GM18519 (cell line): Measurements from ENCODE around the gene PCCA.
"Not testable (repeated sequence)": the region's sequence is repeated elsewhere in the genome, so short reads cannot be mapped to it uniquely, and the experiment has no call there.

ENCODE experiments used
- ATAC-seq: cut with Tn5 transposase; IDR thresholded peaks from one replicate; pipeline ENCODE4 v1.9.1; 2021; ENCODE audit warnings: mild to moderate bottlenecking, moderate library complexity; ENCODE audit not compliant: unreplicated experiment, low FRiP score

PCCA gene

DNA sequence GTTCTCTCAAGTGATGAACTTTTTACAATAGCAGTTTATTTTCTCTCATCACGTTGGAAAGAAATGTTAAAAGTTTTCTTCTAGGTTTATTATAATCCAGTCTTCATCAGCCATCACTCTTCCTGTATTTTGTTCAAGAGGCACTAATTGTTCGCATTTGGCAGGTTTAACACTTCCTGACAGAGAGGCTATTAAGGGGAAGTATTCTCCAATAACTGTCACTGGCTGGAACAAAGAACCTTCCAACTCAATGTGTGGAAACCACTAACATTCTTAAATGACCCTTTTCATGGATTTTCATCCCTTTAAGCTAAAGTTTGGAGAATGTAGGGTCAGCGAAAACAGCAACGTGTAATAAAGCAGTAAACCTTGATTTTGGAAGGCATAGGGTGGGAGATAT, 145.1 kb downstream of the PCCA start:
- no peak for ATAC-seq

DNA sequence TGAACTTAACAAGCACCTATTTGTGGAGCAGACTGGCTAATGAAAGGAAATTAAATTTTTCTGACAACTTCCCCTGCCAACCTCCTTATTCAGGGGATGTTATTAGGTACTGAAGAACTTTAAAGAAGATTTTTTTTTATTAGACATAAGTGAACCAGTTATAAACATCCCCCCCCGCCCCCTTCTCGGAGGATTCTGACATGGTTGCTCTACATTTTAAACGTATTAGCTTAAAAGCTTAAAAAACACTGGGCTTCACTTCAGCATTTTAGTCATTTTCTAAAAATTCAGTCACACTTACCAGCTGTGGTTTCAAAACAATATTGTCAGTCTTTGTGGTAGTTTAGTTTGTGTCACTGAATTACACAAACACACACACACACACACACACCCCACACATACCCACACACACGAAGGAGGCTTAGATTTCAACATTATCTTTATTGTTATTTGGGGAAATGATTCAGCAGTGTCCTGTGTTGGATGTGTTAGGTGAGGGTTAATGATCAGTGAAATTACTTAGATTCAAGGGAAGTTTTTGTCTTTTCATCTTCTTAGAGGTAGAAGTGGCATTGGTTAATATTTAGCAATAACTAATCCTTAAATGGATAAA, 145.7 kb downstream of the PCCA start:
- ATAC-seq: no peak

DNA sequence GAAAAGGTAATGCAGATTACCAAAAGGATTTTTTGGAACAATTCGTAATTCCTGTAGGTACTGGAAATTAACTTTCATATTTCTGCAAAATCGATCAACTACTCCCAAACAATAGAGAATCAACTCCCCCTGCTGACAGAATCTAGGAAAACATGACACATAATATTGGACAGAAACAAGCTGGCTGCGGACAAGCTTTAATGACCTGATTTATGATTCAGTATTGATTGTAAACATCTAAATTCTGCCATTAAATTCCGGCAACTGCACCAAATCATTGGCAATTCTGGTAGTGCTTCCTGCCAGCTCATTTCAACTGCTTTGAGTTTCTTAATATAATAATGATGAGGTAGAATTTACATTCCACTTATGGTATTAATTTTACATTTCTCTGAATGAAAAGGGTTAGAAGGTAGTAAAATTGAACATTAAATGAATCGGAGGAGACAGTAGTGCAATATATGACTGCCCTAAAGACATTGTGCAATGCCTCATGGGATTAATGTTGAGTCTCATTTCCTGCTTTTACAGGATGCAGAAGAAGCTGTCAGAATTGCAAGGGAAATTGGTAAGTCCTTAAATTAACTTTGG, 146.5 kb downstream of the PCCA start:
- no peak for ATAC-seq

DNA sequence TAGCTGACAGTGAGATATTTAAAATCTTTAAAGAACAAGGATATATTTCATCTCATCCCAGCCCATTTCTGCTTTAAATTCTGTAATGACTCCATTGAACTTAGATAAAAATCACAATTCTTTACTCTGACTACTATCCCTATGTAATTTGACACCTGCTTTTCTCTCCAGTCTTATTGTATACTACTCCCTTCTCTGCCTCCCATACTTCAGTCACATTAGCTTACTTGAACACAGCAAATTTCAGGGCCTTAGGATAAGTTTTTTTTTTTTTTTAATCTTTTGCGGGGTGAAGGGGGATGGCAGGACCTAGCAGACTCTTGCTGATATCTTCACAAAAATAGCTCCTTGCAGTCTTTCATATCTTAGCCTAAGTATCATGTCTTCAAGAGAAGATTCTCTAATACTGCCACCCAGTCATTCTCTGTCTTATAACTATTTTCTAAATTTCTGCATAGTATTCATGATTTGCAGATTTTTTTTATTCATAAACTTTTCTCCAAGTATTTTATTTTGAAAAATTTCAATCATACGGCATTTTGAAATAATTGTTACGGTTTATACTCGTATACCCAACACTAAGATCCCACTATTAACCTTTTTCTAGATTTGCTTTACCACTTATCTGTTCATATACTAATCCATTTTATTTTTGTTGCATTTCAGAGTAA, 151.4 kb downstream of the PCCA start:
- no peak for ATAC-seq

DNA sequence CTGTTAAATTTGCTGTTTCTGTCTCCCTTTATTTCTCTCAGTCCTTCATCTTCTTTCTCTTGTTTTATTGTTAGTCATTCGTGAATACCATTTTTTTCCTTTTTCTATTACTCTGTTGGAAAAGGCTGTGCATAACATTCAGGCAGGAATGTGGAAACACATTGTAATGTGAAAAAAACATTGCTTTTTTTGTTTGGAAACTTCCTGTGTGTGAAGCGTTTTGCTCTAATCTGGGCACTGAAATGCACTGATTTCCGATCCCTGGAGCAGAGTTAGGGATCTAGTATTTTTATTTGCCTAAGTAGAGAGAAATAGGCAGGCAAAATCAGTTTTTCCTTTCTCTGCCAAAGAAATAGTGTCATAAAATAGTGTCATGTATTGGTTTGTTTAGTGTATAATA, 155.5 kb downstream of the PCCA start:
- ATAC-seq: no peak

DNA sequence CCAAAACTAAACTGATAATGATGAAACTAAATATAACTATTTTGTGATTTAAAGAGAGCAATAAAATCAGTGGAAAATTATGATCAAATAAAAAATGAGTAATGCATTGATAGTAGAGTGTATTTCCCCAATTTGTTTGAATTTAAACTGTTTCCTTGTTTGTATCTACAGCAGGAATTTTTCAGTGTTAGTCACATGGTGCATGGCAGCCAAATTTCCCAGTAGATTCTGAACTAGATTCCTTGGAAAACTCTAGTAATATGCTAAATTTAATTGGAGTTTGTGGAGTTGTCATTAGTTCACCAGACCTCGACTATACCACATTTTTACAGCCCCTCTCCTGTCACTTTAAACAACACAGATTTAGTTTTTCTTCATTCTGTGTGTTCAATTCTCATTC, 156.2 kb downstream of the PCCA start:
- ATAC-seq: no peak

DNA sequence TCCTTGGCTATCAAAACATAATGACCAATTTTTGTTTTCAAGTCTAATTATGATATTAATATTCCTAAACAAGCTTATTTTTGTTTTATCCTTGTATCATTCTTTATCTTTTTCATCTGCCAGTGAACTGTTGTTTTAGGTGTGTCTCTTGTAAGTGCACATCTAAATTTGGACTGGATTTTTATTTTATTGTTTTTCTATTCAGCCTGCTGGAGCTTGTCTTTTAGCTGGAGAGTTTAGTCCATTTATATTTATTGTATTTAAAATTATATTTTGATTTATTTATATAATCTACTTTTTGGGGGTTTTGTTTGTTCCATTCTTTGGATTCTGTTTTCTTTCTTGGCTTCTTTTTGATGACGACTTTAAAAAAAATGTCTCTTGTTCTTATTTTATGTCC, 159.0 kb downstream of the PCCA start:
- no peak for ATAC-seq

DNA sequence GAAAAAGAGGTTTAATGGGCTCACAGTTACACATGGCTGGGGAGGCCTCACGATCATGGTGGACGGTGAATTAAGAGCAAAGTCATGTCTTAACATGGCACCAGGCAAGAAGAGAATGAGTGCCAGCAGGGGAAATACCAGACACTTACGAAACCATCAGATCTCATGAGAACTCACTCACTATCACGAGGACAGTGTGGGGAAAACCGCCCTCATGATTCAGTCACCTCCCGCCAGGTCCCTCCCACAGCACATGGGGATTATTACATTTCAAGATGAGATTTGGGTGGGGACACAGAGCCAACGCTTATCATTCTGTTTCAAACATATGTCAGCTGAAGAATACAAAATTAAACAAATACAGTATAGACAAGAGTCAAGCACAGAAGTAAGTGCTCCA, 165.1 kb downstream of the PCCA start:
- no peak for ATAC-seq

DNA sequence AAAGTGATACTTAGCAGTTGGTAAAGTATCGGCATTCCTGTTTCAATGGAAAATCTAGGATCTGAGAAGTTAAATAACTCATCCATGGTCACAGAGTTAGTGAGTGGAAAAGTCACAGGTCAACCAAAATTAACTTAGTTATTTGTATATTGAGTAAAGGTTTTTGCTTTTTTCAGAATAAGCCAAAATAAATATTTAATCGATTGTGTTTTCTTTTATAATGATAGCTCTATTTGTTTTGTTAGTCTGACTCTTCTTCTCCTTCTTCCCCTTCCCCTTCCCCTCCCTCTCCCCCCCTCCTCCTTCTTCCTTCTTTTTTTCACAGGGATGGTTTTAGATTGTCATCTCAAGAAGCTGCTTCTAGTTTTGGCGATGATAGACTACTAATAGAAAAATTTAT, 173.5 kb downstream of the PCCA start:
- ATAC-seq: no peak

DNA sequence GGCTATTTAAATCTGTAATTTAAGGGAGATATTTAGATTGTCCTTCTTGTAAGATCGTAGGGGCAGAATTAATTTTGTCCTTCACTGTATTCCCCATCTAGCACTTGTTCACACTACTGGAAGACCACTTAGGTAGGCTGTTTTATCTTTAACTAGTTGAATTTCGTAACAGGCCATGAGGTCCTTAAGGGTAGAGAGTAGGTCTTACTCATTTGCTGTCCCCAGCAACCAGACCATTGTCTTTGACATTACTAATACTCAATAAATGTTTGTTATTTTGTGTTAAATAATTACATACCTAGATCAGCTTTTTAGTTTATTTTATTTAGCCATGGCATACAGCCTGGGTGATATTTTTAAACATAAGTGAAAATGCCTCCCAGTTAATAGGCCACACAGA, 177.1 kb downstream of the PCCA start:
- ATAC-seq: no peak

DNA sequence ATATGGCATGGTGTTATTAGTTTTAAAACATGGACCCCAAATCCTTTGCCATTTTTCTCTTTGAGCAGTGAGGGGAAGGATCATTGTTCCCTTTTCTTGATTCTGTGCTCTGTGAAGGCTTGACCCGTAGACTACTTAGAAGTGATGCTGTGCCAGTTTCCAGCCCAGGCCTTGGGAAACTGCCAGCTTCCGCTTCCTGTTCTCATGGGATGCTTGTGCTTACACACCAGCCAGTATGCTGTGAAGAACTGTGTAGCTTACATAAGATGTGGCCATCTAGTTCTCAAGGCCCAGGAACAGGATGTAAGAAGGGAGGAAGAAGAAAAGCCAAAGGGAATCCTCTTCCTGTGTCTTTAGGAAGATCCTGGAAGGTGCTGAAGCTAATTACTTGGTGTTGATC, 180.9 kb downstream of the PCCA start:
- no peak for ATAC-seq

DNA sequence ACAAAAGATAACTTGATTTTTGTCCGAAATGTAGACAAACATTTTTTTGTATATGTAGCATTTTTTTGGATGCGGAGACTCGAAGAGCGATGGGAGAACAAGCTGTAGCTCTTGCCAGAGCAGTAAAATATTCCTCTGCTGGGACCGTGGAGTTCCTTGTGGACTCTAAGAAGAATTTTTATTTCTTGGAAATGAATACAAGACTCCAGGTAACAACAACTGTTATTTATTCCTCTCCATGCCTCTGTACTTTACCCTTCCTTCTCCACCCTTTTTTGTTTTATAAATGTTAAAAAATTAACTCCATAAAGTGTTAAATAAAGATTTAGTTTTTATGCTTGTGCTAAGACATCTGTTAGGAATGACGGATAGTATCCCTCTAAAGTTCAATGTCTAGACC, 184.2 kb downstream of the PCCA start:
- no peak for ATAC-seq

DNA sequence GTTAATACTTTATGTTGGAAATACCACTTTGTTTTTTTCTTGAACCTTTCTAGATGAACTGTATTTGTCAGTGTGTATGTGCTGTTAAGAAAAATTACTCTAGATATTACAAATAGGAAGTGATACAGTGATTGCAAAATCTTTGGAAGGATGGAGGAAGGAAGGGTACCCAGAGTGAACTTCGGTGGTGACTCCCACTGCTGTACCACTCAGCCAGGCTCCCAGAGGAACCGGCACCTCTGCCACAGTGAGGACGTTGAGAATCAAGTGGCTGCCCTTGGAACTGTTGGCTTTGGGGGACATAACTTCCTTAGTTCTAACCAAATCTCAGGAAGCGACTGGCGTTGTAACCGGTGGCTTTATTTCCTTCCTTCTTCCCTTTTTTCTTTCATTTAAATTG, 184.7 kb downstream of the PCCA start:
- ATAC-seq: no peak

DNA sequence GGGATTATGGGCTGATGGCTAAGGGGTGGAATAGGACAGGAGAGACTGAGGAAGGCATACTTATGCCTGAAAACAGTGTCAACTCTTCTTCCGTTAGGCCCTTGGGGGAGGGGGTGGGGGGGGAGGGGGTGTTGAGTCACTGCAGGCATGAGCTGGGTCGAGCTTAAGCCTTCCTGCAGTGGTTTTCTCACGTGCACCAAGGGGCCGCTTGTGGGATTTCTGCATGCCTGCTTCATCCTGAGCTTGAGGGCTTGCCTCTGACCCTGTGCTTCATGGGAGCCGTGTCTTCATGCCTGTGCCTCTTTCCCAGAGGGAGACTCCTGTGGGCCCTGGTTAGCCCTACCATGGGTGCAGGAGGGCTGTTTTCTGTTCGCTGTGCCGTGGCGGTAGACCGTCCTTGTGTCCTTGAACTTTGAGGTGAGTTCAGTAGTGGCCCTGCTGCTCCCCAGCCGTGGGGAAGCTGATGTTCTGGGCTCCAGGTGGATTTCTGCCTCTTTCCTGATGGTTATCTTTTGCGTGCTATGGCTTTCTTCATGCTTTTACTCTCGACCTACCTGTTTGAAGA, 186.1 kb downstream of the PCCA start:
- no peak for ATAC-seq

DNA sequence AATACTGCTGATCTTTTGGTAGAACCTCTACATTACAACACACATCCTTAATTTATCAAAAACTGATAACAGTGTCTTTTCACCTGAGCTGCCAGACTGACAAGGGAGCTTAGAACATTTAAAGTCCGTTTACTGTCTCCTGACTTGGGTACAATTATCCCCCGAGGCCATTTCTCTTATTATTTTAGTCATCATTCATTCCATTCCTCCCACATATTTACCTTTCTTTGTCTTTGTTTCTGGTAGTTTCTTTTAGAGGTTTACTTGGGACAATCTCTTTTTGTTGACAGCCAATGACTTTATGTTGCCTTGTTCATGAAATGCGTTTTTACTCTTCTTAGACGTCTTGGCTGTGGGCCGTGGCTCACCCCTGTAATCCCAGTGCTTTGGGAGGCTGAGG, 186.9 kb downstream of the PCCA start:
- ATAC-seq: no peak

DNA sequence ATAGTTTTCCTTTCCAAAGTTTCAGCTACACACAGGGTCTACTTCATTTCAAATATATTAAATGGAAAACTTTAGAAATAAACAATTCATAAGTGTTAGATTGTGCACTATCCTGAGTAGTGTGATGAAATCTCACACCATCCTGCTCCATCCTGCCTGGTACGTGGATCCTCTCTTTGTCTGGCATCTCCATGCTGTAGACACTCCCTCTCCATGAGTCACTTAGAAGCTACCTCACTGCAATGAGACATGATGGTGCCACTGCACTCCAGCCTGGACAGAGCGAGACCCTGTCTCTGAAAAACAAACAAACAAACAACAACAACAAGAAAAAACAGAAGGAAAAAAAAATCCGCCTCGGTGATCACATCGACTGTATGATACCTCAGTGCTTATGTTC, 191.8 kb downstream of the PCCA start:
- no peak for ATAC-seq

DNA sequence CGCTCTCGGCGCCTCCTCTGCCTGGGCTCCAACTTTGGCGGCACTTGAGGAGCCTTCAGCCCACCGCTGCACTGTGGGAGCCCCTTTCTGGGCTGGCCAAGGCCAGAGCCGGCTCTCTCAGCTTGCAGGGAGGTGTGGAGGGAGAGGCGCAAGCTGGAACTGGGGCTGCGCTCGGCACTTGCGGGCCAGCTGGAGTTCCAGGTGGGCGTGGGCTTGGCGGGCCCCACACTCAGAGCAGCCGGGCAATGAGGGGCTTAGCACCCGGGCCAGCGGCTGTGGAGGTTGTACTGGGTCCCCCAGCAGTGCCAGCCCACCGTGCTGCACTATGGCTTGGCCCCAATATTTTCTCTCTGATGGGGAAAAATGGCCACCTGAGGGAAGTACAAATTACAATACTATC, 193.4 kb downstream of the PCCA start:
- ATAC-seq: not testable (repeated sequence)

DNA sequence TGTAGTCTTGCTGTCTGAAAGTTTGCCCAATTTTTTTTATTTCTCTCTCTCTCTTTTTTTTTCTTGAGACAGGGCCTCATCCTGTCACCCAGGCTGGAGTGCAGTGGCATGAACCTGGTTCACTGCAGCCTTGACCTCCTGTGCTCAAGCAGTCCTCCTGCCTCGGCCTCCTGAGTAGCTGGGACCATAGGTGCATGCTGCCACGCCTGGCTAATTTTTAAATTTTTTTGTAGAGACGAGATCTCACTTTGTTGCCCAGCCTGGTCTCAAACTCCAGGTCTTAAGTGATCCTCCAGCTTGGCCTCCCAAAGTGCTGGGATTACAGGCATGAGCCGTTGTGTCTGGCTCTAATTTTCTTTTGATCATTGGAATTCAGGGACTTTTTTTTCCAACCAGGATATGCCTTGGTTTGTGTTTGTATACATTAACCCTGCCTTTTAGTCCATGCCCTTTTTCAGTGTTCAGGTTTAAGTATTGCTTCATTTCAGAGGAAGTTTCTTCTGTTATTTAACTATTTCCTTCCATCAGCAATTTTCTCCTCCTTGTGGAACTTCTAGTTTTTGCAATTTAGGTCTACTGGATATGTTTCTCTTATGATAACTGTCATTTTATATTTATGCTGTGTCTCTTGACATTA, 201.4 kb downstream of the PCCA start:
- no peak for ATAC-seq

DNA sequence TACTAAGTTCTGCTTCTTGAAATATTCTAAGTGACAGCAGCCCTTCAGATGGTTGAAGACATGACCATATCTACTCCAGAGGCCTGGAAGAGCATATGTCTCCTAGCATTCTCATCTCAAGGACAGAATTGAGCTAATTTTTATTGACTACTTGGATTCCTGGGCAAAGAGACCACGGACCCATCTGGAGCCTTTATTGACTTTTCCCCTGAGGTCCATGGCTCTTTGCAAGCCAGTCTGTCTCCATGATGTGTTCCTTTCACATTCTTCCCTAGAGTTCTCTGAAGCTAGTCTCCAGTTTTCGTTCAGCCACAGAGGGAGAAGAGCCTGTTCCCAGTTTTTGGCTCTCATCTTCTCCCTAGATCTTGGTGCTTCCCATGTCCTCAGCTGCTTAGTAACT, 202.7 kb downstream of the PCCA start:
- no peak for ATAC-seq

DNA sequence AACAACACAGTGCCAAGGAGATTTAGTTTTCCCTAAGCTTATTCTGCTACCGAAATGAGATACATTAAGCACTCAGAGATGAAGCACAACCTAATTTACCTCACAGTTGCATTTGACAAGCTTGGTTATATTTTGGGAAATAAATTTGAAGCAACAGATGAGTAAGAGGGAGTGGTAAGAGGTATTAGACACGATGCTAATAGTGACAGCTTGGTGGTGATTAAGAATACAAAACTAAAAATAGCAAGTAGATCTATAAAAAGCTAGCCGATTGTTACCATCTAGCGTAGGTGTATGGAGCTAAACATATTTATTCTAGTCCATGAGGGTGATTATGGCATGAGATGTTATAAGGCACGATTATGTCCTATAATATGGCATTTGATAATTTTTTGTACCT, 208.5 kb downstream of the PCCA start:
- ATAC-seq: no peak

DNA sequence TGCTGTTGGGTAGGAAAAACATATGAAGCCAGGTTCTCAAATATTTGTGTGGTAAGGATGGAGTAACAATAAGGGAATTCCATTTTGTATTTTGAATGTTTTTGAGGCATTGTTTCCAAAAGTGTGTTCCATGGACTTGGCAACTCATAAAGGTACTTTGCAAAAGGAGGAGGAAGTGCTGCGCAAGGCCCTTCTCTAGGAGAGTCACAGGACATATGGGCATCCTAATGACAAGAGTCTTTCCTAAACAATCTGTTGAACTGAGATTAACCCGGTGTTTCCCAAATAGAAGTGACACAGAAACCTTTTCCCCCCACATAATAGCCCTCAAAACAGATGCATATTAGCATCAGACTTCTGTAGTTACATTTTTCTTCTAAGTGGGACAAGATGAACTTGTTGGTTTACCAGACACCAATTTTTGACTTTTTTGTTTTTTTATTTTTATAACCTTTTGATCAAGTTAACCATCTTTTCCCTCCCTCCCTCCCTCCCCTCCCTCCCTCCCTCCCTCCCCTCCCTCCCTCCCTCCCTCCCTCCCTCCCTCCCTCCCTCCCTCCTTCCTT, 209.3 kb downstream of the PCCA start:
- no peak for ATAC-seq
